Measurements from ENCODE around the gene GPR78. TPM values are rescaled to one million over a fixed set of nuclear protein-coding genes. Genes with fewer than 3 reads are reported as not detected.

GPR78 gene
- total RNA-seq, 4 donors from 2014 or later, result not detected

GRCh38 chr4:8582436-8582835, 2.2 kb downstream of the GPR78 start:
- H3K36me3 ChIP-seq, result no peaks in the 10 kb centered on the region
- H3K9me3 ChIP-seq, result no peaks in the 10 kb centered on the region
- H3K4me3 ChIP-seq, result no peak overlapping the region
- peaks cover 10% of the 10 kb centered on the region for H3K4me1 ChIP-seq
- H3K27me3 ChIP-seq, result peaks cover 91% of the 10 kb centered on the region
- no peak for TF ChIP-seq EP300 (IDR thresholded peaks at IDR 0.05)
- TF ChIP-seq CTCF (IDR thresholded peaks at IDR 0.05), result no peak
- TF ChIP-seq POLR2A (IDR thresholded peaks at IDR 0.05), result no peak
- no peak for TF ChIP-seq POLR2AphosphoS5 (IDR thresholded peaks at IDR 0.05)
- no peak overlapping the region for H3K27ac ChIP-seq
- DNase-seq (ENCODE audit: low spot score in 2 of 2), result peak in 1 of 2 donors; percentile 74
- 93% methylated on average over 12 of the region's 12 CpGs for WGBS

- Histone ChIP-seq H3K4me1 (peaks cover 10% of the 10 kb centered on the region), H3K27me3 (peaks cover 87% of the 10 kb centered on the region), H3K27ac (no peak overlapping the region), H3K9me3 (no peaks in the 10 kb centered on the region), H3K4me3 (no peak overlapping the region), H3K36me3 (no peaks in the 10 kb centered on the region)
- no peak for TF ChIP-seq POLR2AphosphoS5 (IDR thresholded peaks at IDR 0.05)
- TF ChIP-seq POLR2A (IDR thresholded peaks at IDR 0.05), result no peak
- no peak for TF ChIP-seq CTCF (IDR thresholded peaks at IDR 0.05)
- TF ChIP-seq EP300 (IDR thresholded peaks at IDR 0.05), result no peak
- WGBS, result 63% methylated on average over 6 of the region's 9 CpGs
- peak in 1 of 2 donors; percentile 56 for DNase-seq (ENCODE audit: low spot score in 2 of 2)
These were observed 2.9 kb downstream of the GPR78 start for GRCh38 chr4:8582941-8583654.

GRCh38 chr4:8583655-8584025, 3.4 kb downstream of the GPR78 start:
- H3K9me3 ChIP-seq, result no peaks in the 10 kb centered on the region
- H3K27me3 ChIP-seq, result peaks cover 86% of the 10 kb centered on the region
- WGBS, result 44% methylated on average over 4 of the region's 4 CpGs
- no peak for TF ChIP-seq POLR2A (IDR thresholded peaks at IDR 0.05)
- TF ChIP-seq EP300 (IDR thresholded peaks at IDR 0.05), result no peak
- no peak for TF ChIP-seq CTCF (IDR thresholded peaks at IDR 0.05)
- no peak for TF ChIP-seq POLR2AphosphoS5 (IDR thresholded peaks at IDR 0.05)
- DNase-seq (ENCODE audit: low spot score in 2 of 2), result no peak
- peaks cover 10% of the 10 kb centered on the region for H3K4me1 ChIP-seq
- H3K36me3 ChIP-seq, result no peaks in the 10 kb centered on the region
- no peak overlapping the region for H3K27ac ChIP-seq
- no peak overlapping the region for H3K4me3 ChIP-seq

- Histone ChIP-seq H3K9me3 (no peaks in the 10 kb centered on the region), H3K36me3 (no peaks in the 10 kb centered on the region), H3K27me3 (peaks cover 81% of the 10 kb centered on the region), H3K4me3 (no peak overlapping the region), H3K4me1 (peaks cover 8% of the 10 kb centered on the region), H3K27ac (no peak overlapping the region)
- peak; percentile 49 to 65 for DNase-seq (ENCODE audit: low spot score in 2 of 2)
- 48% methylated on average over 4 of the region's 6 CpGs for whole genome bisulfite sequencing
- no peak for TF ChIP-seq POLR2AphosphoS5 (IDR thresholded peaks at IDR 0.05)
- no peak for TF ChIP-seq EP300 (IDR thresholded peaks at IDR 0.05)
- no peak for TF ChIP-seq POLR2A (IDR thresholded peaks at IDR 0.05)
- no peak for TF ChIP-seq CTCF (IDR thresholded peaks at IDR 0.05)
These were observed 5.0 kb downstream of the GPR78 start for GRCh38 chr4:8585186-8585585.

- WGBS, result 44% methylated on average over 4 of the region's 7 CpGs
- Histone ChIP-seq H3K4me3 (no peak overlapping the region), H3K27me3 (peaks cover 80% of the 10 kb centered on the region), H3K36me3 (no peaks in the 10 kb centered on the region), H3K27ac (no peak overlapping the region), H3K4me1 (peaks cover 2% of the 10 kb centered on the region), H3K9me3 (no peaks in the 10 kb centered on the region)
- no peak for TF ChIP-seq CTCF (IDR thresholded peaks at IDR 0.05)
- DNase-seq (ENCODE audit: low spot score in 2 of 2), result peak in 1 of 2 donors; percentile 53
These were observed 5.6 kb downstream of the GPR78 start for GRCh38 chr4:8585721-8586212.

Data from suprapubic skin (tissue), 4 donors.